AG04450 (cell line): ENCODE measurements around the gene TROAP. TPM values are rescaled to one million over a fixed set of nuclear protein-coding genes. Genes with fewer than 3 reads are reported as not detected.

Experiments used
- CTCF ChIA-PET: fragments of 300-600, 350-600 bp; formaldehyde crosslinking; extraction: SDS; loops from one replicate; lab custom pipeline; 2022; ENCODE audit warnings: antibody characterized with exemption, inconsistent platforms; lab: Charles Lee
- POLR2A ChIA-PET: fragments of 350-600 bp; formaldehyde crosslinking; extraction: SDS; loops from one replicate; lab custom pipeline; 2021; ENCODE audit warnings: antibody characterized with exemption, inconsistent platforms; lab: Yijun Ruan, JAX
- DNase-seq: peaks from one replicate; pipeline ENCODE4 v3.0.0-alpha.2; 2011; ENCODE audit warnings: low read depth, low spot score
- H3K27ac ChIP-seq: one replicate; pipeline ENCODE4 v1.5.1; 2012; ENCODE audit warnings: low read depth, low read length, control low read depth
- H3K27me3 ChIP-seq: one replicate; pipeline ENCODE4 v1.6.0; 2012; ENCODE audit warnings: low read length; ENCODE audit not compliant: control insufficient read depth, insufficient read depth
- H3K4me3 ChIP-seq: 2 replicates; pipeline ENCODE4 v1.5.1; 2011; ENCODE audit warnings: mild to moderate bottlenecking, low read depth, low read length, control low read depth
- H3K9me3 ChIP-seq: 2 replicates; pipeline ENCODE4 v1.5.1; 2012; ENCODE audit warnings: low read length; ENCODE audit not compliant: control insufficient read depth, insufficient read depth
- CTCF ChIP-seq: IDR thresholded peaks from 2 replicates; pipeline ENCODE4 v1.5.1; 2011; ENCODE audit warnings: low read depth, low read length, control low read depth, inconsistent platforms
- polyA plus RNA-seq: library from polyadenylated mRNA; depleted of rRNA; stranded (reverse); fragments of >200 nt; gene quantifications from 2 replicates; pipeline ENCODE4 v1.2.3, GENCODE V29; 2011

TROAP gene
- polyA plus RNA-seq, 1 experiment = 7.6 TPM

GRCh38 chr12:49340095-49340870 is 17.2 kb downstream of the TROAP start:
- peaks cover 84% of the 10 kb centered on the region for H3K27me3 ChIP-seq
- CTCF ChIA-PET = interaction anchor here (1.1 to 2.9 kb wide), 4 partner anchors 8 to 174 kb away, joined by 3 to 47 read pairs (median 37); no protein-coding TSS in a partner anchor
- no peak overlapping the region for H3K4me3 ChIP-seq

DNA sequence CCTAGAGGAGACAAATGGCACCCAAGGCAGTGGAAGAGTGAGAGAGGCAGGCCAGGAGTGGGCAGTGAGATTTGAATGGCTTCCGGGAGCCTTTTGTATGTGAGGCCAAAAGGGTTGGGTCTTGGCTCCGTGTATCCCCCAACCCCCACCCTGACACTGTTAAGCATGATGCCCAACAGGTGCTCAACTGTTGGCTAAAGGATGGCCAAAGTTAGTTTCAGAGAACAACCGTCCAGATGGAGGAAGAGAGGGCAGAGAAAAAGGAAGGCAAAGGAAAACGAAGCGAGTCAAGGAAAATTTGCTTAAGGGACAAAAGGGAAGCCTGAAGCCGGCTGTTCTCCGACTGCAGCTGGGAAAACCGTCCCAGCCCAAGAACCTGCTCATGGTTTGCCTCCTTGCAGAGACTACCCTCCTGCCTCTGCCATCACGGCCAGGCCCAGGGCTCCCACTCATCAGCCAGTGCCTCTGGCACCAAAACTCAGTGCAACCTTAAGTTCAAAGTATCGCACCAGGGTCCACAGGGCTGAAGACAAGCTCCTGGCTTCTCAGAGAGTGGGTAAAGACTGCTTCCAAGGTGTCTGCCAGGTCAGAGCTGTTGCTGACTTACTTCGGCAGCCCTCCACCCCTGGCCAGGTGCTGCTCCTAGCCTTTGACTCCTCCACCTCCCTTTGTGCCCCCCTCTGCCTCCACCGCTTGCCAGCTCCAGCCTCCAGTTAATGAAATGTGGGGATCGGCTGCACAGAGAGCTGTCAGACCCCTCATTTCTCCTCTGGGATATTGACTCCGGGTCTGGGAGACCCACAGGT is 18.1 kb downstream of the TROAP start:
- ChIA-PET POLR2A (interaction anchor here (0.6 to 2.3 kb wide), 4 partner anchors 9 to 174 kb away, joined by 3 to 12 read pairs (median 6); partner anchors contain the start of gene SPATS2), CTCF (interaction anchor here (0.7 to 2.9 kb wide), 19 partner anchors 9 to 249 kb away, joined by 3 to 47 read pairs (median 5); partner anchors contain the start of genes PRPH and TROAP)
- H3K4me3 ChIP-seq = no peak overlapping the region
- no peak for TF ChIP-seq CTCF
- H3K27me3 ChIP-seq = peaks cover 82% of the 10 kb centered on the region
- peaks cover 5% of the 10 kb centered on the region; the same call in 1 of the 2 replicates for H3K9me3 ChIP-seq
- H3K27ac ChIP-seq = no peak overlapping the region
- no peak for DNase-seq

More at GRCh38 chr12:49340095-49340870, 17.2 kb downstream of the TROAP start:
- peaks cover 5% of the 10 kb centered on the region; the same call in 1 of the 2 replicates for H3K9me3 ChIP-seq
- DNase-seq = no peak
- POLR2A ChIA-PET = no interaction called here
- no peak overlapping the region for H3K27ac ChIP-seq
- no peak for TF ChIP-seq CTCF

GRCh38 chr12:49341777-49342065 is 18.7 kb downstream of the TROAP start:
- no peaks in the 10 kb centered on the region; the same call in 1 of the 2 replicates for H3K9me3 ChIP-seq
- ChIA-PET CTCF (interaction anchor here (0.5 to 2.9 kb wide), 33 partner anchors 9 to 248 kb away, joined by 3 to 47 read pairs (median 4); partner anchors contain the start of genes PRPH and TROAP), POLR2A (interaction anchor here (0.6 to 2.3 kb wide), 4 partner anchors 10 to 174 kb away, joined by 3 to 12 read pairs (median 6); partner anchors contain the start of gene SPATS2)
- H3K27ac ChIP-seq = no peak overlapping the region
- no peak for DNase-seq
- no peak for TF ChIP-seq CTCF
- no peak overlapping the region for H3K4me3 ChIP-seq
- peaks cover 82% of the 10 kb centered on the region for H3K27me3 ChIP-seq

DNA sequence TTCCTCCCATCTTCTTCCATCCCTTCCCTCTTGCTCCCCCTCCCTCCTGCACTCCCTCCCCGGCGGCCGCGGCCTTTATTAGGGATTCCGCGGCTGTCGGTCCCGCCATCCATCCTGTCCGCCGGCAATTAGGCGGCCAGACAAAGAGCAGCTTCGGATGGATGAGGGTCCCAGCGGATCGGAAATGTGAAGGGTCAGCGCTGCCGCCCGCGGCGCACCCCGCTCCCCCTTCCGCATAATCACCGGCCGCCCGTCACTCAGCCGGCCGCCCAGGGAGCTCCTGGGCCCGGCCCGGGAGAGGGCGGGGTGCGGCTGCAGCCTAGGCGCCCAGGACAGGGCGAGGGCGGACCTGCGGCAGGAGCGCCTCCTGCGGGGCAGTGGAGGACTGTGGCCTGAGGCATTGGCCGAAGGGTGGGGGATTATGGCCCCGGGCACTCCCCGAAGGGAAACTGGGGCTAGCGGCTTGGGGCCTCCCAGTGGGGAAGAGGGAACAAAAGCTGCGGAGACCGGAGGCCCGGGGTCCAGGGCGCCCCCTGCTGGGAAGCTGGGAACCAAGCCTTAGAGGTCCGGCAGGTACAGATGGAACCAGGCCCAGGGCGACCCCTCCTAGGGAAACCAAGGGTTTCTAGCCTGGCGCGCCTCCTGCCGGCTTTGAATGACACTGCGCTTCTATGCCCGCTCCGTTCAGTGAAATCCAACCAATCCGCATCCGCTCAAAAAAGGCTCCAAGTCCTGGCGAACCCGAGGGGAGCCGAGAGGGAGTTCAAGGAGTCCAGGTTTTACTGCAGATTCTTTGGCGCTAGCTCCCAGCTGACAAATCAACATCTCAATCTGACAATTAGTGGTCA is 19.2 kb downstream of the TROAP start:
- Histone ChIP-seq H3K27ac (no peak overlapping the region), H3K27me3 (peaks cover 85% of the 10 kb centered on the region), H3K4me3 (peak overlapping the region; percentile 49), H3K9me3 (no peaks in the 10 kb centered on the region; the same call in 1 of the 2 replicates)
- POLR2A ChIA-PET = interaction anchor here (1.3 to 2.3 kb wide), 3 partner anchors 10 to 173 kb away, joined by 3 to 12 read pairs (median 7); partner anchors contain the start of gene SPATS2
- CTCF ChIA-PET = interaction anchor here (0.5 to 2.9 kb wide), 39 partner anchors 9 to 404 kb away, joined by 3 to 47 read pairs (median 4); partner anchors contain the start of genes PRPH and TROAP
- peak; percentile 70 for TF ChIP-seq CTCF
- peak; percentile 30 for DNase-seq
